ENCODE measurements around the gene DMC1. TPM values are rescaled to one million over a fixed set of nuclear protein-coding genes. Genes with fewer than 3 reads are reported as not detected.

Gene DMC1
- total RNA-seq, 1 experiment from 2014 or later = 6.8 TPM

GRCh38 chr22:38566726-38567504, 3.1 kb downstream of the DMC1 start:
- Histone ChIP-seq H3K79me2 (ENCODE audit: insufficient read depth, low read length) (no peaks in the 10 kb centered on the region), H2BK12ac (ENCODE audit: insufficient read length, low read depth, low read length) (no peak overlapping the region), H2BK15ac (ENCODE audit: low read depth, low read length) (no peak overlapping the region), H4K8ac (replicated peaks; ENCODE audit: insufficient read length, low read depth, low read length) (no peak overlapping the region), H3K4ac (ENCODE audit: low read depth, low read length) (no peak overlapping the region), H3K4me2 (ENCODE audit: insufficient read depth, insufficient read length, low read length) (no peak overlapping the region), H3K27ac (ENCODE audit: insufficient read length, low read depth, low read length) (no peak overlapping the region), H2BK120ac (ENCODE audit: low read depth, low read length, poor library complexity, severe bottlenecking) (no peak overlapping the region), H3K4me1 (ENCODE audit: insufficient read depth, low read length) (peaks cover 5% of the 10 kb centered on the region), H3K9ac (ENCODE audit: extremely low read depth, insufficient read length, low read length) (peak overlapping the region; percentile 37), H3K9me3 (ENCODE audit: control insufficient read depth, low read depth, low read length) (no peaks in the 10 kb centered on the region), H3K56ac (ENCODE audit: insufficient read length, low read depth, low read length) (no peak overlapping the region), H4K5ac (ENCODE audit: insufficient read length, low read depth, low read length) (no peak overlapping the region), H3K23me2 (ENCODE audit: insufficient read length, low read depth, low read length, poor library complexity, severe bottlenecking) (peaks cover 18% of the 10 kb centered on the region), H3K27me3 (ENCODE audit: insufficient read depth, low read length) (no peaks in the 10 kb centered on the region), H4K20me1 (ENCODE audit: control insufficient read depth, insufficient read depth, insufficient read length) (no peaks in the 10 kb centered on the region), H2BK20ac (ENCODE audit: low read depth, low read length, poor library complexity, severe bottlenecking) (no peak overlapping the region), H3K23ac (ENCODE audit: insufficient read length, low read depth, low read length) (no peak overlapping the region), H2BK5ac (ENCODE audit: insufficient read length, low read length) (no peak overlapping the region), H4K91ac (ENCODE audit: insufficient read length, low read depth, low read length) (no peak overlapping the region), H3T11ph (ENCODE audit: low read length) (no peak overlapping the region), H2AFZ (ENCODE audit: low read length) (no peak overlapping the region), H3K18ac (ENCODE audit: insufficient read length, low read depth, low read length) (no peak overlapping the region), H2AK5ac (ENCODE audit: insufficient read length, low read length) (no peak overlapping the region), H3K79me1 (ENCODE audit: insufficient read depth, low read depth, low read length, poor library complexity, severe bottlenecking) (no peaks in the 10 kb centered on the region), H3K14ac (ENCODE audit: insufficient read depth, low read length) (no peak overlapping the region)
- no CpG with 5 or more reads among the region's 3 CpGs for WGBS (ENCODE audit: extremely low coverage, insufficient read length, low lambda C conversion rate)
- Mint-ChIP-seq H3K9me3 (no peaks in the 10 kb centered on the region; a peak in 1 of 5 replicates), H3K27me3 (ENCODE audit: low read depth) (no peaks in the 10 kb centered on the region), H3K4me3 (no peak overlapping the region), H3K36me3 (ENCODE audit: insufficient read depth in 1 of 3, low read depth in 3 of 3) (no peaks in the 10 kb centered on the region), H3K27ac (peak overlapping the region in 1 of 3 experiments; percentile 52; a peak in 1 of 7 replicates), H3K4me1 (peaks cover 26 to 27% of the 10 kb centered on the region in 2 experiments)
- no peak for TF ChIP-seq CTCF (conservative IDR thresholded peaks at IDR 0.05)
- no peak for DNase-seq
